GM18511 (cell line): ENCODE results near the gene ZNF394.

Experiments used
- ATAC-seq: cut with Tn5 transposase; IDR thresholded peaks from one replicate; pipeline ENCODE4 v1.9.1; 2021; ENCODE audit warnings: mild to moderate bottlenecking, moderate library complexity; ENCODE audit not compliant: unreplicated experiment

ZNF394 gene

GRCh38 chr7:99497766-99498545 lies 2.1 kb downstream of the ZNF394 start:
- no peak for ATAC-seq

GRCh38 chr7:99493823-99494222 lies 6.3 kb downstream of the ZNF394 start:
- ATAC-seq = no peak

- no peak for ATAC-seq
These were observed 9.2 kb downstream of the ZNF394 start for GRCh38 chr7:99490878-99491277.

GRCh38 chr7:99489235-99489634 lies 10.8 kb downstream of the ZNF394 start:
- ATAC-seq = no peak

GRCh38 chr7:99485094-99485493 lies 15.0 kb downstream of the ZNF394 start:
- ATAC-seq = no peak

GRCh38 chr7:99478464-99479440 lies 21.3 kb downstream of the ZNF394 start:
- no peak for ATAC-seq

- ATAC-seq = no peak
These were observed 24.0 kb downstream of the ZNF394 start for GRCh38 chr7:99476107-99476506.

GRCh38 chr7:99473315-99473596 lies 26.8 kb downstream of the ZNF394 start:
- peak; percentile 7 for ATAC-seq

GRCh38 chr7:99472561-99473314 lies 27.3 kb downstream of the ZNF394 start, which contains the start of gene ZNF789:
TSS of gene ZNF789 (plus strand) at chr7:99472890. CDS start at chr7:99476457, 3,567 bp downstream.
- ATAC-seq = peak; percentile 96

- ATAC-seq = no peak
These were observed 30.6 kb downstream of the ZNF394 start for GRCh38 chr7:99469381-99470065.

GRCh38 chr7:99468336-99468918 lies 31.7 kb downstream of the ZNF394 start:
- no peak for ATAC-seq

GRCh38 chr7:99465421-99465768 lies 34.7 kb downstream of the ZNF394 start:
- ATAC-seq = no peak

GRCh38 chr7:99461221-99461620 lies 38.9 kb downstream of the ZNF394 start:
- no peak for ATAC-seq

- no peak for ATAC-seq
These were observed 39.4 kb downstream of the ZNF394 start for GRCh38 chr7:99460651-99461050.

- no peak for ATAC-seq
These were observed 41.0 kb downstream of the ZNF394 start for GRCh38 chr7:99459087-99459486.

GRCh38 chr7:99457650-99458493 lies 42.2 kb downstream of the ZNF394 start:
- ATAC-seq = no peak

- ATAC-seq = no peak
These were observed 42.9 kb downstream of the ZNF394 start for GRCh38 chr7:99457050-99457649.

GRCh38 chr7:99456288-99456687 lies 43.8 kb downstream of the ZNF394 start:
- no peak for ATAC-seq

GRCh38 chr7:99455874-99456273 lies 44.2 kb downstream of the ZNF394 start:
- ATAC-seq = no peak
